Measurements from ENCODE around the gene ADORA1. TPM values are rescaled to one million over a fixed set of nuclear protein-coding genes. Genes with fewer than 3 reads are reported as not detected.

ADORA1 gene
- polyA plus RNA-seq, 1 donor (not counting 4 experiments of a cell fraction or from before 2014, with no cell fraction given): 0.09 TPM

GRCh38 chr1:203186446-203187303 is 59.1 kb downstream of the ADORA1 start, which contains the start of gene CHI3L1:
CHI3L1 (minus strand) TSS chr1:203186704; CDS start chr1:203186623, 81 bp downstream.
- Histone ChIP-seq H2AFZ (ENCODE audit: control insufficient read depth, low read length) (no peak within 1 kb of the TSS), H3K4me3 (ENCODE audit: control insufficient read depth in 2 of 3, extremely low read depth in 1 of 3, insufficient read depth in 2 of 3, low read depth in 1 of 3, low read length in 3 of 3) (no peak within 1 kb of the TSS), H4K20me1 (ENCODE audit: control insufficient read depth, extremely low read depth, insufficient read depth, low read length) (no peaks in the 10 kb centered on the region), H3K36me3 (ENCODE audit: control insufficient read depth in 2 of 2, extremely low read depth in 1 of 2, insufficient read depth in 2 of 2, low read length in 2 of 2) (no peaks in the 10 kb centered on the region), H3K4me2 (ENCODE audit: control insufficient read depth, extremely low read depth, insufficient read depth, low read depth, low read length) (no peak within 1 kb of the TSS), H3K9ac (ENCODE audit: control insufficient read depth, extremely low read depth, insufficient read depth, low read length) (no peak within 1 kb of the TSS), H3K9me3 (ENCODE audit: control insufficient read depth, low read depth, low read length) (no peaks in the 10 kb centered on the region), H3K27ac (ENCODE audit: control insufficient read depth, insufficient read depth, low read length) (no peak within 1 kb of the TSS), H3K27me3 (ENCODE audit: control insufficient read depth, extremely low read depth, insufficient read depth, low read length) (peaks cover 3% of the 10 kb centered on the region), H3K4me1 (ENCODE audit: control insufficient read depth, extremely low read depth, insufficient read depth, low read length) (no peaks in the 10 kb centered on the region), H3K9me1 (ENCODE audit: control insufficient read depth, extremely low read depth, insufficient read depth, low read length) (no peaks in the 10 kb centered on the region), H3K79me2 (ENCODE audit: control insufficient read depth, insufficient read depth, low read length) (no peaks in the 10 kb centered on the region)
- DNase-seq (ENCODE audit: low read depth, low spot score) (no peak), FAIRE-seq (no peak)
- dilution Hi-C loops (cut with MboI; ENCODE audit: extremely low pct_ligation_motif_present, low sequenced_read_pairs): no loop called here
- no peak for TF ChIP-seq EZH2 (IDR thresholded peaks at IDR 0.05; ENCODE audit: low read length)
- no peak for TF ChIP-seq CTCF (optimal IDR thresholded peaks at IDR 0.05 in 1 of 3, IDR thresholded peaks at IDR 0.05 in 1 of 3, conservative IDR thresholded peaks at IDR 0.05 in 1 of 3; ENCODE audit: extremely low read depth in 1 of 3, insufficient read depth in 2 of 3, low read length in 3 of 3)

GRCh38 chr1:203187304-203187685 is 59.8 kb downstream of the ADORA1 start:
- H3K4me3 ChIP-seq (ENCODE audit: control insufficient read depth in 2 of 3, extremely low read depth in 1 of 3, insufficient read depth in 2 of 3, low read depth in 1 of 3, low read length in 3 of 3): no peak overlapping the region
- H3K36me3 ChIP-seq (ENCODE audit: control insufficient read depth in 2 of 2, extremely low read depth in 1 of 2, insufficient read depth in 2 of 2, low read length in 2 of 2): no peaks in the 10 kb centered on the region
- TF ChIP-seq EZH2 (IDR thresholded peaks at IDR 0.05; ENCODE audit: low read length) (no peak), CTCF (optimal IDR thresholded peaks at IDR 0.05 in 1 of 3, IDR thresholded peaks at IDR 0.05 in 1 of 3, conservative IDR thresholded peaks at IDR 0.05 in 1 of 3; ENCODE audit: extremely low read depth in 1 of 3, insufficient read depth in 2 of 3, low read length in 3 of 3) (no peak)
- dilution Hi-C loops (cut with MboI; ENCODE audit: extremely low pct_ligation_motif_present, low sequenced_read_pairs): no loop called here
- DNase-seq (ENCODE audit: low read depth, low spot score): no peak
- no peaks in the 10 kb centered on the region for H3K9me1 ChIP-seq (ENCODE audit: control insufficient read depth, extremely low read depth, insufficient read depth, low read length)
- H3K27ac ChIP-seq (ENCODE audit: control insufficient read depth, insufficient read depth, low read length): no peak overlapping the region
- no peak for FAIRE-seq
- H3K9me3 ChIP-seq (ENCODE audit: control insufficient read depth, low read depth, low read length): no peaks in the 10 kb centered on the region
- H4K20me1 ChIP-seq (ENCODE audit: control insufficient read depth, extremely low read depth, insufficient read depth, low read length): no peaks in the 10 kb centered on the region
- no peaks in the 10 kb centered on the region for H3K4me1 ChIP-seq (ENCODE audit: control insufficient read depth, extremely low read depth, insufficient read depth, low read length)
- no peak overlapping the region for H2AFZ ChIP-seq (ENCODE audit: control insufficient read depth, low read length)
- no peak overlapping the region for H3K4me2 ChIP-seq (ENCODE audit: control insufficient read depth, extremely low read depth, insufficient read depth, low read depth, low read length)
- H3K79me2 ChIP-seq (ENCODE audit: control insufficient read depth, insufficient read depth, low read length): no peaks in the 10 kb centered on the region
- no peaks in the 10 kb centered on the region for H3K27me3 ChIP-seq (ENCODE audit: control insufficient read depth, extremely low read depth, insufficient read depth, low read length)
- H3K9ac ChIP-seq (ENCODE audit: control insufficient read depth, extremely low read depth, insufficient read depth, low read length): no peak overlapping the region
